SK-N-SH (cell line): ENCODE results near the gene SLC35F4. TPM values are rescaled to one million over a fixed set of nuclear protein-coding genes. Genes with fewer than 3 reads are reported as not detected.

Experiments used
- CTCF ChIA-PET: fragments of 300-600, 350-600 bp; formaldehyde crosslinking; extraction: SDS; loops from one replicate; lab custom pipeline; 2021; lab: Yijun Ruan, JAX
- POLR2A ChIA-PET: fragments of 350-600 bp; sonication (Branson Sonifier 250); formaldehyde crosslinking; extraction: SDS; loops from one replicate; lab custom pipeline; 2020; ENCODE audit warnings: antibody characterized with exemption, inconsistent platforms; lab: Yijun Ruan, JAX
- DNase-seq: peaks from one replicate; pipeline ENCODE4 v3.0.0; 2012
- H2AFZ ChIP-seq: fragments of 200-600 bp; sonication (generic); 2 replicates; pipeline ENCODE4 v1.8.1; 2016; ENCODE audit warnings: antibody characterized with exemption, mild to moderate bottlenecking, low read depth
- H3F3A ChIP-seq: fragments of 200-600 bp; sonication (generic); replicated peaks from 2 replicates; pipeline ENCODE3; 2016; ENCODE audit warnings: antibody characterized with exemption, mild to moderate bottlenecking; ENCODE audit not compliant: insufficient read depth
- H3K27ac ChIP-seq, 2 experiments: fragments of 200-500 bp in 1 of 2; fragments of 200-600 bp in 1 of 2; sonication (Bioruptor generic) in 1 of 2; sonication (generic), shearing (Covaris generic) in 1 of 2; 2 replicates each; pipeline versions ENCODE4 v1.5.1 to v1.6.1; 2014 to 2016; ENCODE audit warnings: low read depth in 2 of 2, inconsistent platforms in 1 of 2, low read length in 1 of 2, mild to moderate bottlenecking in 1 of 2, mixed read lengths in 1 of 2
- H3K27me3 ChIP-seq: fragments of 200-600 bp; sonication (generic), shearing (Covaris generic); 2 replicates; pipeline ENCODE4 v1.6.1; 2016; ENCODE audit warnings: mixed run types; ENCODE audit not compliant: insufficient read depth
- H3K36me3 ChIP-seq, 2 experiments: fragments of 200-500 bp in 1 of 2; fragments of 200-600 bp in 1 of 2; sonication (Bioruptor generic) in 1 of 2; sonication (generic) in 1 of 2; replicated peaks in 1 of 2; 2 replicates each; pipeline versions ENCODE3 to v1.5.1; 2014 to 2016; ENCODE audit warnings: low read length in 1 of 2, mild to moderate bottlenecking in 1 of 2; ENCODE audit not compliant: insufficient read depth in 2 of 2, control insufficient read depth in 1 of 2
- H3K4me1 ChIP-seq, 2 experiments: fragments of 200-500 bp in 1 of 2; fragments of 200-600 bp in 1 of 2; sonication (Bioruptor generic) in 1 of 2; sonication (generic), shearing (Covaris generic) in 1 of 2; 2 replicates each; pipeline versions ENCODE4 v1.5.1 to v1.6.1; 2014 to 2016; ENCODE audit warnings: low read depth in 1 of 2, low read length in 1 of 2, mixed run types in 1 of 2; ENCODE audit not compliant: insufficient read depth in 2 of 2, control insufficient read depth in 1 of 2
- H3K4me2 ChIP-seq: fragments of 200-600 bp; sonication (generic), shearing (Covaris generic); 2 replicates; pipeline ENCODE4 v1.6.1; 2017; ENCODE audit warnings: mixed run types
- H3K4me3 ChIP-seq, 2 experiments: fragments of 200-500 bp in 1 of 2; fragments of 200-600 bp in 1 of 2; sonication (Bioruptor generic) in 1 of 2; sonication (generic), shearing (Covaris generic) in 1 of 2; 2 replicates each; pipeline versions ENCODE4 v1.5.1 to v1.8.1; 2014 to 2016; ENCODE audit warnings: low read depth in 2 of 2, inconsistent platforms in 1 of 2, low read length in 1 of 2, mild to moderate bottlenecking in 1 of 2, mixed read lengths in 1 of 2, moderate library complexity in 1 of 2
- H3K79me2 ChIP-seq: fragments of 200-600 bp; sonication (generic); 2 replicates; pipeline ENCODE4 v1.8.1; 2017; ENCODE audit warnings: mild to moderate bottlenecking; ENCODE audit not compliant: insufficient read depth
- H3K9ac ChIP-seq: fragments of 200-600 bp; sonication (generic); 2 replicates; pipeline ENCODE4 v1.6.1; 2017; ENCODE audit warnings: mixed run types
- H3K9me2 ChIP-seq: fragments of 200-600 bp; sonication (generic); 2 replicates; pipeline ENCODE4 v1.6.1; 2017; ENCODE audit warnings: mixed run types
- H3K9me3 ChIP-seq: fragments of 200-600 bp; sonication (generic); 2 replicates; pipeline ENCODE4 v1.6.1; 2017; ENCODE audit warnings: mixed run types, mild to moderate bottlenecking, moderate library complexity
- H4K20me1 ChIP-seq: fragments of 200-600 bp; sonication (generic); 2 replicates; pipeline ENCODE4 v1.6.1; 2017; ENCODE audit warnings: mild to moderate bottlenecking, mixed run types; ENCODE audit not compliant: insufficient read depth
- CHD2 ChIP-seq: fragments of 150-350 bp; IDR thresholded peaks from 2 replicates; pipeline ENCODE4 v1.6.1; 2018; ENCODE audit warnings: low read length; ENCODE audit not compliant: partially characterized antibody
- CTCF ChIP-seq: fragments of 200-600 bp; sonication (generic); IDR thresholded peaks from 2 replicates; pipeline ENCODE4 v1.6.1; 2017; ENCODE audit warnings: antibody characterized with exemption, mild to moderate bottlenecking, moderate library complexity
- ELF1 ChIP-seq: IDR thresholded peaks from 2 replicates; pipeline ENCODE4 v1.4.0; 2012
- EP300 ChIP-seq, 2 experiments: IDR thresholded peaks; 2 replicates each; pipeline versions ENCODE4 v1.4.0 to v1.6.1; 2012; ENCODE audit warnings: borderline replicate concordance in 1 of 2, low read depth in 1 of 2, low read length in 1 of 2
- EZH2phosphoT487 ChIP-seq: fragments of 200-600 bp; sonication (generic); IDR thresholded peaks from 2 replicates; pipeline ENCODE4 v1.6.1; 2017; ENCODE audit warnings: low read depth, mixed run types, mild to moderate bottlenecking, antibody characterized with exemption, moderate library complexity, borderline replicate concordance
- FOXM1 ChIP-seq: IDR thresholded peaks from 2 replicates; pipeline ENCODE4 v1.4.0; 2012; ENCODE audit warnings: low read depth, mild to moderate bottlenecking
- GABPA ChIP-seq: IDR thresholded peaks from 2 replicates; pipeline ENCODE4 v1.4.0; 2012; ENCODE audit warnings: low read depth, mild to moderate bottlenecking
- GATA2 ChIP-seq: sonication (generic); formaldehyde crosslinking; IDR thresholded peaks from 2 replicates; pipeline ENCODE4 v1.5.0; 2020; ENCODE audit warnings: mild to moderate bottlenecking, missing genetic modification reagents
- IRF3 ChIP-seq: fragments of 150-350 bp; IDR thresholded peaks from 2 replicates; pipeline ENCODE4 v1.6.1; 2016; ENCODE audit warnings: mild to moderate bottlenecking, low read depth, low read length
- MAX ChIP-seq: IDR thresholded peaks from 2 replicates; pipeline ENCODE4 v1.4.0; 2012; ENCODE audit warnings: low read depth
- NFIC ChIP-seq: IDR thresholded peaks from 2 replicates; pipeline ENCODE4 v1.4.0; 2012; ENCODE audit warnings: borderline replicate concordance
- NRF1 ChIP-seq: IDR thresholded peaks from 2 replicates; pipeline ENCODE4 v1.6.1; 2012; ENCODE audit warnings: low read depth, mild to moderate bottlenecking, low read length
- POLR2AphosphoS5 ChIP-seq: IDR thresholded peaks from 2 replicates; pipeline ENCODE4 v1.6.1; 2012; ENCODE audit warnings: low read depth, low read length
- RAD21 ChIP-seq: IDR thresholded peaks from 2 replicates; pipeline ENCODE4 v1.6.1; 2012; ENCODE audit warnings: mild to moderate bottlenecking, low read length
- RCOR1 ChIP-seq: fragments of 150-350 bp; IDR thresholded peaks from 2 replicates; pipeline ENCODE4 v1.6.1; 2017; ENCODE audit warnings: antibody characterized with exemption, low read length
- RXRA ChIP-seq: IDR thresholded peaks from 2 replicates; pipeline ENCODE4 v1.4.0; 2012; ENCODE audit warnings: low read depth, mild to moderate bottlenecking, borderline replicate concordance
- SIN3A ChIP-seq: IDR thresholded peaks from 2 replicates; pipeline ENCODE4 v1.6.1; 2012; ENCODE audit warnings: low read depth, mild to moderate bottlenecking, low read length, moderate library complexity, borderline replicate concordance
- SMC3 ChIP-seq: IDR thresholded peaks from 2 replicates; pipeline ENCODE4 v1.6.1; 2012; ENCODE audit warnings: low read depth, low read length, improper control_type of control experiment
- USF1 ChIP-seq: IDR thresholded peaks from 2 replicates; pipeline ENCODE4 v1.4.0; 2012; ENCODE audit warnings: low read depth, borderline replicate concordance
- USF2 ChIP-seq: fragments of 150-350 bp; IDR thresholded peaks from 2 replicates; pipeline ENCODE4 v1.6.1; 2017; ENCODE audit warnings: antibody characterized with exemption, low read length, low read depth, borderline replicate concordance
- ZBTB33 ChIP-seq: IDR thresholded peaks from 2 replicates; pipeline ENCODE4 v1.4.0; 2012; ENCODE audit warnings: low read depth, borderline replicate concordance
- WGBS: methylation state at CpG from one replicate; pipeline ENCODE4 v1.1.6; 2017; ENCODE audit warnings: low lambda C conversion rate; 5-methylcytosine and 5-hydroxymethylcytosine counted together
- polyA plus RNA-seq, 3 experiments: library from polyadenylated mRNA; depleted of rRNA; stranded (reverse); fragments of >200 nt; gene quantifications; 2 replicates each; pipeline ENCODE4 v1.2.3, GENCODE V29; 2012

SLC35F4 gene
- polyA plus RNA-seq, 1 of the 3 experiments (the other 2 are of a cell fraction), result not detected

- CTCF ChIA-PET, result no interaction called here
- no peak for TF ChIP-seq RCOR1
- TF ChIP-seq FOXM1, result no peak
- no peak for TF ChIP-seq EZH2phosphoT487
- no peak for TF ChIP-seq USF2
- no peak for TF ChIP-seq ELF1
- TF ChIP-seq IRF3, result no peak
- no peak for TF ChIP-seq CHD2
- TF ChIP-seq NRF1, result no peak
- no peak for TF ChIP-seq EP300 (IDR thresholded peaks at IDR 0.05; ENCODE audit: borderline replicate concordance in 1 of 2, low read depth in 1 of 2, low read length in 1 of 2)
Observed at GRCh38 chr14:57749267-57749666, 116.6 kb downstream of the SLC35F4 start.

GRCh38 chr14:57748279-57748678 is 117.6 kb downstream of the SLC35F4 start:
- 60% methylated on average over 1 of the region's 1 CpG for WGBS
- H3K36me3 ChIP-seq, result no peaks in the 10 kb centered on the region
- H3K4me3 ChIP-seq, result no peak overlapping the region
- H3K27me3 ChIP-seq, result no peaks in the 10 kb centered on the region
- H4K20me1 ChIP-seq, result no peaks in the 10 kb centered on the region
- no peak overlapping the region for H3K27ac ChIP-seq
- no peak overlapping the region for H3K4me2 ChIP-seq
- ChIA-PET CTCF (no interaction called here), POLR2A (no interaction called here)
- no peaks in the 10 kb centered on the region for H3K9me2 ChIP-seq
- no peaks in the 10 kb centered on the region for H3K9me3 ChIP-seq
- no peaks in the 10 kb centered on the region for H3K4me1 ChIP-seq
- no peak overlapping the region for H2AFZ ChIP-seq
- no peaks in the 10 kb centered on the region for H3K79me2 ChIP-seq
- DNase-seq, result no peak
- no peaks in the 10 kb centered on the region for H3F3A ChIP-seq
- no peak overlapping the region for H3K9ac ChIP-seq
- no peak for TF ChIP-seq USF1
- no peak for TF ChIP-seq NFIC
- no peak for TF ChIP-seq MAX
- TF ChIP-seq SMC3, result no peak
- no peak for TF ChIP-seq GATA2 (CRISPR knock-in tag)
- TF ChIP-seq GABPA, result no peak
- TF ChIP-seq ZBTB33, result no peak
- TF ChIP-seq IRF3, result no peak
- no peak for TF ChIP-seq RXRA
- TF ChIP-seq POLR2AphosphoS5, result no peak
- no peak for TF ChIP-seq FOXM1
- no peak for TF ChIP-seq RAD21
- no peak for TF ChIP-seq CTCF
- no peak for TF ChIP-seq ELF1
- no peak for TF ChIP-seq SIN3A

More at GRCh38 chr14:57749267-57749666, 116.6 kb downstream of the SLC35F4 start:
- Histone ChIP-seq H3K4me2 (no peak overlapping the region), H3K4me1 (no peaks in the 10 kb centered on the region), H3K4me3 (no peak overlapping the region), H3K27me3 (no peaks in the 10 kb centered on the region), H3K27ac (no peak overlapping the region), H3K79me2 (no peaks in the 10 kb centered on the region), H3F3A (no peaks in the 10 kb centered on the region), H4K20me1 (no peaks in the 10 kb centered on the region), H2AFZ (no peak overlapping the region), H3K9ac (no peak overlapping the region), H3K9me2 (no peaks in the 10 kb centered on the region), H3K36me3 (no peaks in the 10 kb centered on the region), H3K9me3 (no peaks in the 10 kb centered on the region)
- POLR2A ChIA-PET, result no interaction called here
- DNase-seq, result no peak
- WGBS, result 2% methylated on average over 3 of the region's 3 CpGs
